GM12865 (cell line): Measurements from ENCODE around the gene OBI1.

ENCODE experiments used
- DNase-seq: peaks from one replicate; pipeline ENCODE4 v3.0.0; 2010; ENCODE audit warnings: low read depth
- H3K4me3 ChIP-seq: 2 replicates; pipeline ENCODE4 v1.5.1; 2011; ENCODE audit warnings: mild to moderate bottlenecking, low read depth, low read length, control low read depth
- CTCF ChIP-seq: IDR thresholded peaks from 2 replicates; pipeline ENCODE4 v1.5.1; 2011; ENCODE audit warnings: low read length, control low read depth, low read depth, inconsistent platforms; ENCODE audit not compliant: insufficient read depth; ENCODE audit errors: missing control alignments

OBI1 gene

GRCh38 chr13:78600280-78600883, 58.6 kb downstream of the OBI1 start:
- no peak for DNase-seq
- no peak for TF ChIP-seq CTCF
- no peak overlapping the region for H3K4me3 ChIP-seq

- no peak for TF ChIP-seq CTCF
- no peak overlapping the region for H3K4me3 ChIP-seq
- no peak for DNase-seq
Measured at GRCh38 chr13:78599645-78600279, 59.2 kb downstream of the OBI1 start.

GRCh38 chr13:78598966-78599644, 59.9 kb downstream of the OBI1 start:
- no peak for DNase-seq
- no peak for TF ChIP-seq CTCF
- no peak overlapping the region for H3K4me3 ChIP-seq

- TF ChIP-seq CTCF: no peak
- no peak for DNase-seq
- H3K4me3 ChIP-seq: no peak overlapping the region
Measured at GRCh38 chr13:78598116-78598781, 60.7 kb downstream of the OBI1 start.

- TF ChIP-seq CTCF: no peak
- DNase-seq: no peak
- H3K4me3 ChIP-seq: no peak overlapping the region
Measured at GRCh38 chr13:78597602-78597932, 61.4 kb downstream of the OBI1 start.

GRCh38 chr13:78596736-78597601, 62.0 kb downstream of the OBI1 start:
- H3K4me3 ChIP-seq: no peak overlapping the region

More at GRCh38 chr13:78596736-78597601, 62.0 kb downstream of the OBI1 start:
- TF ChIP-seq CTCF: no peak
- no peak for DNase-seq
